NB4 (cell line): ENCODE results near the gene DAAM2.

ENCODE experiments used
- CTCF ChIP-seq: IDR thresholded peaks from one replicate; pipeline ENCODE4 v1.5.1; 2012; ENCODE audit warnings: low read depth, low read length
- MYC ChIP-seq: IDR thresholded peaks from 2 replicates; pipeline ENCODE4 v1.6.1; 2011; ENCODE audit warnings: low read depth, low read length
- POLR2A ChIP-seq: IDR thresholded peaks from 2 replicates; pipeline ENCODE4 v1.6.1; 2011; ENCODE audit warnings: mild to moderate bottlenecking; ENCODE audit not compliant: insufficient read length; ENCODE audit errors: extremely low read depth

- TF ChIP-seq CTCF: no peak
- TF ChIP-seq POLR2A: no peak
- TF ChIP-seq MYC: no peak
Measured at GRCh38 chr6:39914239-39914638, 122.1 kb downstream of the DAAM2 start.
